Hematopoietic multipotent progenitor cell treated with erythropoietin and hydrocortisone succinate and interleukin-3 and kit ligand, for 8 days (in vitro differentiated cells): Measurements from ENCODE around the gene RNU6-1.

Source experiments
- DNase-seq: peaks from one replicate; pipeline ENCODE4 v3.0.0-alpha.2; 2015

RNU6-1 gene

GRCh38 chr15:67820122-67820991, 19.5 kb downstream of the RNU6-1 start:
- no peak for DNase-seq

GRCh38 chr15:67819636-67820035, 20.2 kb downstream of the RNU6-1 start:
- DNase-seq: no peak

DNA sequence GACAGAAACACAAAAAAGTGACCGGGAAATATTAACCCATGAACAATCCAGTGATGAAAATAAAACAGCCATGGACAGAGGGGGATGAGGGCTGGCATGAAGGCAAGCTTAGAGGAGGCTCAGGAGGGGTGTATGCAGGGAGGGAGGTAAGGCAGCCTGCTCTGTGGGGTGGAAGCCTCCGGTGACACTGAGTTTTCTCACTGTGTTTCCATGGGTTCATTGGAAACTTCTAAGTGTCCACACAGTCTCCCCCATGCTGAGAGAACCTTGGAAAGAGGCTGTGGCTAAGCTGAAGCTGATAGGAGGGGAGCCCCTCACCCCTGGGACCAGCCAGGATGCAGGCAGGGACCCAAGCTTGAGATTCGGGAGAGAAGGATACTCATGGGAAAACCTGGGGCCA, 21.4 kb downstream of the RNU6-1 start:
- DNase-seq: no peak

DNA sequence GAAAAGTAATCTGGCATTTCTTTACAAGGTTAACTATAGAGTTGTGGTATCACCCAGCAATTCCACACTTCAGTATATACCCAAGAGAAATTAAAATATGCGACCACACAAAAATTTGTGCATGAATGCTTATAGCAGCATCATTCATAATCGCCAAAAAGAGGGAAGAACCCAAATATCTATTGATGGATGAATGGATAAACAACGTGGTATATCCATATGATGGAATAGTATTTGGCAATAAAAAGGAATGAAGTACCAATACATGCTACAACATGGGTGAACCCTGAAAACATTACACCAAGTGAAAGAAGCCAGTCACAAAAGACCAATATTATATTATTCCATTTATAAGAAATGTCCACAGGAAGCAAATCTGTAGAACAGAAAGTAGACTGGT, 23.2 kb downstream of the RNU6-1 start:
- no peak for DNase-seq

GRCh38 chr15:67815036-67815592, 24.7 kb downstream of the RNU6-1 start:
- DNase-seq: no peak

GRCh38 chr15:67813104-67813634, 26.7 kb downstream of the RNU6-1 start:
- DNase-seq: no peak

DNA sequence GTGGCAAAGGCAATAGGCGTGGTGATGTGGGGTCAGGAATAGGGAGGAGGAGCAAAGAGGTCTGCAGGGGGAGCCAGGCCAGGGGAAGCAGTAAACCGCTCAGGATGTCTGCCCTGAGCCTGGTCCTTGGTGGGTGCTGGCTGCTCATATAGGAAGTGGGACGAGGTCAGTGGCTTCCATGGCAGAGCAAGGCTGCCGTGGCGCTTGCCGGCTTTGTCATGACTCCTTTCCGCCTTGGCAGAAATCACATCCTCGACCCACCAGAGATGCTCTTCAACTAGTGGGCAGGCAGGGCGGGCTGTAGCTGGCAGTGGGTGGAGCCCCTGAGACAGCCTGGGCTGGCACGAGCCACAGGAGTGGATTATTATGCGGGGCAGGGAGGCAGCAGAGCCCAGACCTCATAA, 27.6 kb downstream of the RNU6-1 start:
- no peak for DNase-seq

DNA sequence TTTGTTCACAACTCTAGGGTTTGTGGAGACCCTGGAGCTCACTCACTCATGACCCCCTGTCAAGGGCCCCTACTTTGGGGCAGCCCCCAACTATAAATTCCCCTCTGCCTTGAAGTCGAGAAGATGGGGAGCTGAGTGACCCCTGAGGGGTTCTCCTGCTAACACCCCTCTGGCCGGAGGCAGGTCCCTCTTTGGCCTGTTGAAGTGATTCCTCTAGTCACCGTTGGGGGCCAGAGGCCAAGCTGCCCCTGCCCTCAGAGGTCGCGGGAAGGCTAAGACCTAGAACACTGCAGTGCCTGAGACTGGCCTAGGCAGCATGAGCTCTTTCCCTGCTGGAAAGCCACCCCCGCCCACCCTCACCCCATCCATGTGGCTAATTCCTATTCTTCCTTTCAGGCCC, 30.0 kb downstream of the RNU6-1 start:
- no peak for DNase-seq

GRCh38 chr15:67809441-67809840, 30.4 kb downstream of the RNU6-1 start:
- DNase-seq: no peak

DNA sequence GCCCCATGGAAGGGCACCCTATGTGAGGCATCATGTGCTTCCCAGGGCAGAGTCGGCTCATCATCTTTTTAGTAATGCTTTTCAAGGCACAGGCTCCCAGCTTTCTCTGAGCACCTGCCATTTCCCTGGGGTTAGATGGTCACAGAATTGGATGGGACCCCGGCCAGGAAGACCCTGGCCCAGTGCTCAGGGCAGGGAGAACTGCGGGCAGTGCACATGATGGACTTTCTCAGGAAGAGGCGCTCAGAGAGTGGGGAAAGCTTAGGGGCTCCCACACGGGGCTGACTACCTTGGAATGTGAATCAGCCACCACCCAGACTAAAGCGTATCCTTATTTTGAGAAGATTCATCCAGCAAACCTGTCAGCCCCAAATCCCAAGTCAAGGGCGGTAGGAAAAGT, 31.0 kb downstream of the RNU6-1 start:
- DNase-seq: no peak

- DNase-seq: no peak
Measured at GRCh38 chr15:67807836-67808235, 32.0 kb downstream of the RNU6-1 start.

GRCh38 chr15:67807141-67807540, 32.7 kb downstream of the RNU6-1 start:
- DNase-seq: no peak

DNA sequence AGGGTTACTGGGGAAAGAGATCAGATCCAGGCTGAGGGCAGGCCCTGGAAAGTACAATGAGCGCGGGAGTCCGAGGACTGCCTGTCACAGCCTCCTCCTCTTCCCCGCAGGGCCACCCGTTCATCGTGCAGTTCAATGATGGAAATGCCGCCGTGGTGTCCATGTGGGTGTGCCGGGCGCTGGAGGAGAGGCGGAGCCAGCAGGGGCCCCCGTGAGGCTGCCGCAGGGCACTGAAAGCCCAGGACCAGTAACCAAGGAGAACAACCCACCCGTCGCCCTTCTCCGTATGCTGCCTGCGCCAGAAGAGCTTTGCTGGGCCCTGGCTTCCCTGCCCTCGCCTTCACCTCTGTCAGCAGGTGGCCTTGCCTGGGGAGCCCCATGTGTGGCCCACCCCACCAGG, 33.3 kb downstream of the RNU6-1 start:
- DNase-seq: no peak

- no peak for DNase-seq
Measured at GRCh38 chr15:67805666-67806516, 34.0 kb downstream of the RNU6-1 start.

DNA sequence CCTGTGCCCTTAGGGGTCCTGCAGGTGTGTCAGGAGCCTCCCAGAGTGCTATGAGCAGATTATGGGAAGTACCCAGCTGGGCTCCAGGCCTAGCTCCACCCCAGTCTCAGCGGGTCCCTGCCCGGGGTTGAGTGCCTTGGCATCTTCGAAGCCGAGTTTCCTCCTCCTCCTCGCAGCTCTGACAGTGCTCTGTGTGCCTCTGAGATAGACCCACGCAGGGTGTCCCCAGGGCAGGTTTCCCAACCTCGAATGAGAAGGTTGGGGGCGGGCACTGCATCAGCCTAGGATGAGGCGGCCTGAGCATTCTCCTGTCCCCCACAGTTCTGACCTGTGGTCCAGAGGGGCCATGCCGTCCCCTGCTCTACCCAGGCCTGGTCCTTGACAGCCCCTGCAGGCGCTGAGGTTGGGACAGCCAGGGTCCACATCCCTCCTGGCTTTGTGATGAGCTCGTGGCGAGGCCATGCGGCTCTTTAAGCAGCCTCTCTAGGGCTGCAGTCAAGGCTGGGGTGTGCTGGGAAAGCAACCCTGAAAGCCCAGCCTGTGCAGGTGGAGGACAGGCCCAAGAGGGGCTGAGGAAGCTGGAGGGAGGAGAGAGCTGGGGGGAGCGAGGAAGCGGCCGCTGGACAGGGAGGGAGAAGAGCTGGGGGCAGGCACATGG, 34.7 kb downstream of the RNU6-1 start:
- no peak for DNase-seq

GRCh38 chr15:67803996-67804843, 35.6 kb downstream of the RNU6-1 start:
- DNase-seq: no peak

DNA sequence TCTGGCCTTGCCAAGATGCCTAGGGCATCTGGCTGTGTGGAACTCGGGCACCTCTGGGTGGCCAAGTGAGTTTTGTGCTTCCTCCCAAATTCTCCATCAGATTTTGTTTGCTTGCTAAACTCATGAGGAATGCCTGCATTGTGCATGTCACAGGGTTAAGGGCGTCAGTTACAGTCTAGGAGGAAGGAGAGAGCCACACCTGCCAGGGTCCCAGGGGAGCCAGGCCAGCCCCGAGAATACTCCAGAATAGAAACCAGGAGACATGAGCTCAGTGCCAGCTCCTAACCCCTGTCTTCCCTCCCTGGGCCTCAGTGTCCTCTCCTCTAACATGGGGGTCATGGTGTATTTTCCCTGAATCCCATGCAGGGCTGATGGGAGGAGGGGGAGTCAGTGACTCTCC, 36.5 kb downstream of the RNU6-1 start:
- DNase-seq: no peak

DNA sequence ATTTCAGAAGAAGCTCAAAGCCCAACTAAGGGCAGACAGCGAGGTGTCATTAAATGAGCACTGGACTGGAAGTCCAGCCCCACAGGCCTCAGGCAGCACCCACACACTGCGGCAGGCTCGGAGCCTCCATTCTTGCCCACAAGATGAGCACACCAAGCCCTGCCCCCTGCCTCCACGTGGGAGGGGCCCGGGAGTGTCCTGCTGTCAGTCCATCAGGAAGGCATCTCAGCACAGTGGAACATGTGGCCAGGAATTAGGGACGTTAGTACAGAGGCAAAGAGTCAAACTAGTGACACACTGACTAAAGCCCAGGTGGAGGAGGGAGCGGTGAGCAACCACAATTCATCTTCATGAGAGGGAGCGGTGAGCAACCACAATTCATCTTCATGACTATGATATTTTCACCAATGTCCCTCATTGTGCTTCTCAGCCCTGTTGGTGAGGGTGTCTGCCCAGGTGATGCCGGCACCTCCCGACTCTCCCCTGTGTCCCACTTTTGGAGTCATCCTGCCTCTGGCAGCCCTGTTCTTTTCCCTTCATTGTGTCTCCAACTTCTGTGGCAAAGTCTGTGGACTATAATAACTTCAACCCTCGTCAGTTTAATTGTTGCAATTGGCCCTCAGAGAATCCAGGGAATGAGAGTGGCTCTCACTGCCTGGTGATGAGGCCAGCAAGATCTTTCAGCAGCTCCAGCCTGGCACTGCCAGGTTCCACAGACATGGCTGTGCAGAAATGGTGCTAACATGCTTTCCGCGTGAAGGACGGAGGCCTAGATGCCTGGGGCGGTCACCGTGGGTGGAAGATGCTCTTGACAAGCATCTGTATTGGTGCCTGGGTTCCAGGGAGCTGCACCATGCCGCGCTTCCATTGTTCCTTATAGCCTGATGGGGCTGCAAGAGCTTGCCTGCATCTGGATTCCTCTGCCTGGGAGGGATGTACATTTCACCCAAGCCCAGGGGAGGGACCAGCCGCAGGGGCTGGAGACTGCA, 37.6 kb downstream of the RNU6-1 start:
- no peak for DNase-seq

DNA sequence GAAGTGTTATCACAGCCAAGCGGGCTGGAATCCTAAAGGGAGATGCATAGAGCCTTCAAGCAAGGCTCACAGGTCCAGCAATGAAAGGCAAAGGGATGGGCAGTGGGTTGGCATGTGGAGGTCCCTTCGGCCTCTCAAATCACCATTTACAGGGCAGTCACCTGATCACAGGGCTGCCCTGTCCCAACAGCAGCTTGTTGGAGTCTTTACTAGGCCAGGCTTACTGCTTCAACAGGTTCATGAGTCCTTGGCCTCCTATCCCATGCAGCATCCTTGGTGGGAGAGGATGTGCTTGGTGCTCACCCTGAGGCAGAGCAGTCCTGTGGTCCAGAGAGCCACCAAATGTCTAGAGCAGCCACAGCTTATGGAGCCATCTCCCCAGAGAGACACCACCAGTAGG, 38.7 kb downstream of the RNU6-1 start:
- no peak for DNase-seq

- DNase-seq: peak; percentile 35
Measured at GRCh38 chr15:67799801-67800205, 40.0 kb downstream of the RNU6-1 start.
